Spleen (tissue), 11 donors: ENCODE results near the gene TAS1R3. TPM values are rescaled to one million over a fixed set of nuclear protein-coding genes. Genes with fewer than 3 reads are reported as not detected.

Experiments
- DNase-seq: peaks from one replicate; pipeline ENCODE4 v3.0.0-alpha.2; 2020
- H3K27ac ChIP-seq, 8 donors: fragments of 200-600 bp; sonication (generic) in 7 of 8; 1 replicate in 4 of 8; 2 replicates in 4 of 8; pipeline versions ENCODE4 v1.5.0 to v1.8.0; 2016 to 2021; ENCODE audit warnings: inconsistent platforms in 4 of 8, mild to moderate bottlenecking in 4 of 8, moderate library complexity in 1 of 8
- H3K27me3 ChIP-seq, 7 donors: fragments of 200-600 bp; sonication (generic) in 6 of 7; replicated peaks in 1 of 7; 1 replicate in 4 of 7; 2 replicates in 3 of 7; pipeline versions ENCODE4 v1.5.0 to v1.8.0; 2016 to 2021; ENCODE audit warnings: inconsistent platforms in 3 of 7, mild to moderate bottlenecking in 1 of 7
- H3K36me3 ChIP-seq, 6 donors: fragments of 200-600 bp; sonication (generic) in 5 of 6; 1 replicate in 4 of 6; 2 replicates in 2 of 6; pipeline versions ENCODE4 v1.5.0 to v1.8.0; 2016 to 2021; ENCODE audit warnings: inconsistent platforms in 2 of 6
- H3K4me1 ChIP-seq, 6 donors: fragments of 200-600 bp; sonication (generic) in 5 of 6; 1 replicate in 3 of 6; 2 replicates in 3 of 6; pipeline versions ENCODE4 v1.5.0 to v1.8.0; 2016 to 2021; ENCODE audit warnings: inconsistent platforms in 3 of 6
- H3K4me3 ChIP-seq, 8 donors: fragments of 200-600 bp; sonication (generic) in 7 of 8; 1 replicate in 4 of 8; 2 replicates in 4 of 8; pipeline versions ENCODE4 v1.5.0 to v1.8.0; 2016 to 2021; ENCODE audit warnings: inconsistent platforms in 4 of 8, mild to moderate bottlenecking in 4 of 8, moderate library complexity in 2 of 8
- H3K9me3 ChIP-seq, 8 donors: fragments of 200-600 bp; sonication (generic) in 7 of 8; 1 replicate in 4 of 8; 2 replicates in 4 of 8; pipeline versions ENCODE4 v1.5.0 to v1.8.0; 2016 to 2021; ENCODE audit warnings: inconsistent platforms in 4 of 8
- CTCF ChIP-seq, 11 experiments: fragments of 200-600 bp in 7 of 11; fragments of 450-650 bp in 4 of 11; sonication (generic) in 4 of 11; IDR thresholded peaks in 8 of 11; conservative IDR thresholded peaks in 3 of 11; 1 replicate in 7 of 11; 2 replicates in 4 of 11; pipeline versions ENCODE4 v1.4.0 to v1.8.0; 2016 to 2021; ENCODE audit warnings: antibody characterized with exemption in 11 of 11, inconsistent platforms in 4 of 11, mild to moderate bottlenecking in 1 of 11
- POLR2A ChIP-seq, 3 donors: fragments of 450-650 bp; IDR thresholded peaks; one replicate each; pipeline ENCODE4 v1.5.1; 2017; ENCODE audit warnings: antibody characterized with exemption in 3 of 3, mild to moderate bottlenecking in 1 of 3
- POLR2AphosphoS5 ChIP-seq, 3 donors: sonication (generic); formaldehyde crosslinking; IDR thresholded peaks; one replicate each; pipeline ENCODE4 v1.5.1; 2017; ENCODE audit warnings: antibody characterized with exemption in 3 of 3
- WGBS, 5 donors: extraction: QIAGEN DNeasy Blood & Tissue Kit in 3 of 5; methylation state at CpG; one replicate each; pipeline versions ENCODE4 v1.1.5 to v1.1.7; 2013 to 2018; 5-methylcytosine and 5-hydroxymethylcytosine counted together
- intact Hi-C: fragments of 100-400 bp; cut with DNase I; formaldehyde crosslinking; loops from one replicate; pipeline ENCODE4 v1.15.0; 2023; ENCODE audit warnings: low total_unique reads
- polyA plus RNA-seq, 3 donors: library from polyadenylated mRNA; stranded (reverse); fragments of 200-250 nt; gene quantifications; one replicate each; pipeline ENCODE4 v1.2.1, GENCODE V29; 2013
- total RNA-seq, 7 donors: library from RNA; depleted of rRNA in 3 of 7; stranded (reverse); fragments of >200 nt in 3 of 7; fragmentation: NEBNext Ultra II Directional in 4 of 7; extraction: Animal tissue kit (Norgen Biotek cat#: 25700) in 4 of 7; gene quantifications; one replicate each; pipeline versions ENCODE4 v1.1.0 to v1.2.1, GENCODE V29; 2016 to 2021
- donor health status: healthy with polysubstance abuse.
- donor health status: DM: no; HTN: no; CAD: no; lungs with moderate emphysema.
- donor health status: DM: no; HTN: no; CAD: no.
- donor health status: Bipolar disorder and iron deficiency.
- donor health status: healthy.
- donor health status: DM: no; HTN: no; CAD: no.
- donor health status: DM: yes; HTN: yes; CAD: no.

The TAS1R3 gene
- total and polyA plus RNA-seq, 10 donors: 0.23 to 5.9 (median 2.2) TPM

GRCh38 chr1:1373051-1373814 is 42.2 kb downstream of the TAS1R3 start:
- H3K9me3 ChIP-seq: no peaks in the 10 kb centered on the region
- H3K4me1 ChIP-seq: peaks cover 22 to 53% (median 46%) of the 10 kb centered on the region in 6 donors
- peaks cover 0 to 20% (median 9%) of the 10 kb centered on the region in 6 donors for H3K36me3 ChIP-seq
- H3K4me3 ChIP-seq: peak overlapping the region in 3 of 8 donors; percentile 83 to 97 (median 83)
- TF ChIP-seq CTCF (IDR thresholded peaks at IDR 0.05 in 8 of 11, conservative IDR thresholded peaks at IDR 0.05 in 3 of 11) (no peak), POLR2AphosphoS5 (IDR thresholded peaks at IDR 0.05) (no peak), POLR2A (IDR thresholded peaks at IDR 0.05) (no peak)
- WGBS, 5 donors: 90 to 97% (median 91%) methylated on average over 20 to 26 of the region's 26 CpGs
- no peak for DNase-seq
- intact Hi-C loops: no loop called here
- H3K27ac ChIP-seq: no peak overlapping the region
- H3K27me3 ChIP-seq: no peaks in the 10 kb centered on the region

GRCh38 chr1:1373815-1374588 is 42.9 kb downstream of the TAS1R3 start:
- H3K27me3 ChIP-seq: no peaks in the 10 kb centered on the region
- H3K36me3 ChIP-seq: peaks cover 0 to 20% (median 9%) of the 10 kb centered on the region in 6 donors
- H3K27ac ChIP-seq: peak overlapping the region in 5 of 8 donors; percentile 93 to 98 (median 96)
- TF ChIP-seq CTCF (IDR thresholded peaks at IDR 0.05 in 8 of 11, conservative IDR thresholded peaks at IDR 0.05 in 3 of 11): no peak
- TF ChIP-seq POLR2AphosphoS5 (IDR thresholded peaks at IDR 0.05): no peak
- TF ChIP-seq POLR2A (IDR thresholded peaks at IDR 0.05): no peak
- intact Hi-C loops: no loop called here
- peak overlapping the region; percentile 83 to 97 (median 92) for H3K4me3 ChIP-seq
- WGBS, 5 donors: 55 to 79% (median 60%) methylated on average over 31 to 52 of the region's 52 CpGs
- peaks cover 22 to 53% (median 46%) of the 10 kb centered on the region in 6 donors for H3K4me1 ChIP-seq
- peak; percentile 82 for DNase-seq
- no peaks in the 10 kb centered on the region for H3K9me3 ChIP-seq

GRCh38 chr1:1374589-1374928 is 43.5 kb downstream of the TAS1R3 start:
- peak; percentile 89 for DNase-seq
- Histone ChIP-seq H3K36me3 (peaks cover 0 to 20% (median 9%) of the 10 kb centered on the region in 6 donors), H3K27me3 (no peaks in the 10 kb centered on the region), H3K4me3 (peak overlapping the region; percentile 83 to 97 (median 92)), H3K27ac (peak overlapping the region; percentile 85 to 98 (median 95)), H3K4me1 (peaks cover 22 to 53% (median 46%) of the 10 kb centered on the region in 6 donors), H3K9me3 (no peaks in the 10 kb centered on the region)
- intact Hi-C loops: no loop called here
- TF ChIP-seq CTCF (IDR thresholded peaks at IDR 0.05 in 8 of 11, conservative IDR thresholded peaks at IDR 0.05 in 3 of 11) (no peak), POLR2AphosphoS5 (IDR thresholded peaks at IDR 0.05) (no peak), POLR2A (IDR thresholded peaks at IDR 0.05) (no peak)
- WGBS, 5 donors: 0 to 2% (median 0%) methylated on average over 19 to 24 of the region's 24 CpGs
